Left renal cortex interstitium (tissue), 4 donors: ENCODE measurements around the gene GPRC5B. TPM values are rescaled to one million over a fixed set of nuclear protein-coding genes. Genes with fewer than 3 reads are reported as not detected.
A peak's percentile ranks its signal among the peaks of the same experiment; 100 is the strongest.

Experiments used
- DNase-seq, 4 donors: peaks; one replicate each; pipeline ENCODE4 v3.0.0-alpha.2; 2013; ENCODE audit warnings: low read depth in 4 of 4, low spot score in 2 of 4, missing footprints in 1 of 4
- polyA plus RNA-seq, 4 donors: library from polyadenylated mRNA; unstranded; fragments of 120-200 nt; gene quantifications; one replicate each; pipeline ENCODE4 v1.2.1, GENCODE V29; 2013; ENCODE audit not compliant: insufficient read length in 4 of 4

The GPRC5B gene
- polyA plus RNA-seq, 4 donors, result 93.4 to 125 (median 122) TPM

GRCh38 chr16:19898924-19899604, 14.4 kb upstream of the GPRC5B start:
- DNase-seq, result peak in 1 of 4 donors; percentile 31

- no peak for DNase-seq
Measured at GRCh38 chr16:19898166-19898565, 13.5 kb upstream of the GPRC5B start.

- no peak for DNase-seq
Measured at GRCh38 chr16:19896951-19897350, 12.3 kb upstream of the GPRC5B start.

- DNase-seq, result no peak
Measured at GRCh38 chr16:19894586-19894985, 9.9 kb upstream of the GPRC5B start.

GRCh38 chr16:19892902-19893301, 8.3 kb upstream of the GPRC5B start:
- no peak for DNase-seq

GRCh38 chr16:19890901-19891300, 6.3 kb upstream of the GPRC5B start:
- DNase-seq, result no peak

- no peak for DNase-seq
Measured at GRCh38 chr16:19888834-19889233, 4.2 kb upstream of the GPRC5B start.

GRCh38 chr16:19886073-19886941, 1.7 kb upstream of the GPRC5B start:
- DNase-seq, result peak in 2 of 4 donors; percentile 55 to 73

GRCh38 chr16:19885451-19886072, 914 bp upstream of the GPRC5B start:
- peak in 1 of 4 donors; percentile 32 for DNase-seq

- DNase-seq, result no peak
Measured at GRCh38 chr16:19883966-19884485, 622 bp downstream of the GPRC5B start.

GRCh38 chr16:19883296-19883965, 1.2 kb downstream of the GPRC5B start:
- peak in 2 of 4 donors; percentile 41 to 46 for DNase-seq

GRCh38 chr16:19882646-19883045, 2.0 kb downstream of the GPRC5B start:
- no peak for DNase-seq

GRCh38 chr16:19882186-19882585, 2.5 kb downstream of the GPRC5B start:
- DNase-seq, result no peak

GRCh38 chr16:19881783-19882182, 2.9 kb downstream of the GPRC5B start:
- no peak for DNase-seq

GRCh38 chr16:19881028-19881427, 3.6 kb downstream of the GPRC5B start:
- no peak for DNase-seq

GRCh38 chr16:19879241-19879792, 5.3 kb downstream of the GPRC5B start:
- DNase-seq, result no peak

- no peak for DNase-seq
Measured at GRCh38 chr16:19878757-19879156, 5.9 kb downstream of the GPRC5B start.

- no peak for DNase-seq
Measured at GRCh38 chr16:19876501-19877059, 8.1 kb downstream of the GPRC5B start.

GRCh38 chr16:19875900-19876299, 8.7 kb downstream of the GPRC5B start:
- DNase-seq, result no peak
